Measurements from ENCODE around the gene RHOT1.
"Not testable (repeated sequence)": the region's sequence is repeated elsewhere in the genome, so short reads cannot be mapped to it uniquely, and the experiment has no call there.

Gene RHOT1

DNA sequence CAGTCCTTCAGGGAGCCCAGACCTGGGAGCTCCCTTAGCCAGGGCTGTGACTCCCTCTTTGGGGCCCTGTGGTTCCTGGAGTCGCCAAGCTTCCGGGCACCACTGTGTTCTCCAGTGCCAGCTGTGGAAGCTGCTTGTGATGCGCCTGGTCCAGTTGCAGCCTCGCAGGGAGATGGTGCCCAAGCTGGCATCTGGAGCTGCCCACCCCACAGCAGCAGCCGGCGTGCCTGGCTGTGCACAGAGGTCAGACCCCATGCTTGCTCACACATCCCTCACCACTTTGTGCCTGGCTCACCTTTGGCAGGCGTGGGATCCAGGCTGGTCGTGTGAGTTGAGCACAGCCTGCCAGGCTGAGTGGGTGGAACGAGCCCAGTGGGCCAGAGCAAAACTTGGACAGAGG, 18.2 kb downstream of the RHOT1 start:
- H3K9ac ChIP-seq (ENCODE audit: insufficient read length, low read depth) = no peak overlapping the region
- TF ChIP-seq YY1 (IDR thresholded peaks at IDR 0.05; ENCODE audit: insufficient read depth, insufficient read length) (no peak), ZNF274 (IDR thresholded peaks at IDR 0.05; ENCODE audit: low read depth, low read length) (no peak), SUZ12 (IDR thresholded peaks at IDR 0.05; ENCODE audit: extremely low read depth, insufficient read depth, insufficient read length) (no peak)

GRCh38 chr17:32161029-32161428, 18.7 kb downstream of the RHOT1 start:
- no peak for DNase-seq (ENCODE audit: low read depth, low spot score)
- Histone ChIP-seq H3K27me3 (ENCODE audit: insufficient read depth, insufficient read length) (no peaks in the 10 kb centered on the region), H3K4me1 (ENCODE audit: insufficient read depth, insufficient read length) (no peaks in the 10 kb centered on the region), H3K36me3 (ENCODE audit: insufficient read depth, insufficient read length, low read length) (peaks cover 15% of the 10 kb centered on the region), H3K9me3 (ENCODE audit: insufficient read depth, low read length) (peaks cover 18% of the 10 kb centered on the region; the same call in 1 of the 2 replicates), H3K9ac (ENCODE audit: insufficient read length, low read depth) (no peak overlapping the region), H3K4me3 (ENCODE audit: insufficient read length, low read depth) (no peak overlapping the region)
- no peak for TF ChIP-seq ZNF274 (IDR thresholded peaks at IDR 0.05; ENCODE audit: low read depth, low read length)
- no peak for TF ChIP-seq SUZ12 (IDR thresholded peaks at IDR 0.05; ENCODE audit: extremely low read depth, insufficient read depth, insufficient read length)
- no peak for TF ChIP-seq YY1 (IDR thresholded peaks at IDR 0.05; ENCODE audit: insufficient read depth, insufficient read length)

More for the DNA sequence above, 18.2 kb downstream of the RHOT1 start:
- no peak for DNase-seq (ENCODE audit: low read depth, low spot score)
- peaks cover 15% of the 10 kb centered on the region for H3K36me3 ChIP-seq (ENCODE audit: insufficient read depth, insufficient read length, low read length)
- no peaks in the 10 kb centered on the region for H3K4me1 ChIP-seq (ENCODE audit: insufficient read depth, insufficient read length)
- no peaks in the 10 kb centered on the region for H3K27me3 ChIP-seq (ENCODE audit: insufficient read depth, insufficient read length)
- H3K9me3 ChIP-seq (ENCODE audit: insufficient read depth, low read length) = peaks cover 18% of the 10 kb centered on the region; the same call in 1 of the 2 replicates
- H3K4me3 ChIP-seq (ENCODE audit: insufficient read length, low read depth) = no peak overlapping the region

DNA sequence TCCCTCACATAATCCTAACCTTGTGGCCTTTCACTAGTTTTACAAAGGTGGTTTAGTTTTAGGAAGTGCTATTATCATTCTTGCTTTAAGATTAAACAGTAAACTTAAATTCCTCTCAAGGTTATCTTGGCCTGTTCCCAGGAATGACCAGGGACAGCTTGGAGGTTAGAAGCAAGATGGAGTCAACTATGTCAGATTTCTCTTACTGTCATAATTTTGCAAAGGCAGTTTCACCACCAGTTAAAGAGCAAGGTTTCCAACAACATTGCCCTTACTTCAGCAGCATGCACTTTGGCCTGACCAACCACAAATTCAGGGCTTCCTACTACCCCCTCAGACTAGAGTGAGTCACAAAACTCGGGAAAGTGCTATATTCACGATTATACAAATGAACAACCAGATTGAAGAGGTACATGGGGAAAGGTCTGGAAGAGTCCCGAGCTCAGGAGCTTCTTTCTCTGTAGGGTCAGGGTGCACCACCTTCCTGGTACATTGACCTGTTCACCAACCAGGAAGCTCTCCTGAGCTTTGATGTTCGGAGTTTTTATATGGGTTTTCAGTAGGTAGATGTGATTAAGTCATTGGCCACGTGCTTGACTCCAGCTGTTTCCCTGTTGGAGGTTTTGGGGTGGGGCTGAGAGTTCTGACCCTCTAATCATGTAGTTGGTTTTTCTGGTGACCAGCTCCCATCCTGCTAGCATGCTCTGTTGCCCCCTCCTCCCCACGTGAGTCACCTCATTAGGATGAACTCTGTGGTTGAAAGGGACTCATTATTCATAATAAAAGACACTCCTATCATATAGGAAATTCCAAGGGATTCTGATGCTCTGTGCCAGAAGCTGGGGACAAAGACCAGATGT, 19.4 kb downstream of the RHOT1 start:
- TF ChIP-seq YY1 (IDR thresholded peaks at IDR 0.05; ENCODE audit: insufficient read depth, insufficient read length) = no peak
- no peak for TF ChIP-seq ZNF274 (IDR thresholded peaks at IDR 0.05; ENCODE audit: low read depth, low read length)
- no peak for TF ChIP-seq SUZ12 (IDR thresholded peaks at IDR 0.05; ENCODE audit: extremely low read depth, insufficient read depth, insufficient read length)
- H3K36me3 ChIP-seq (ENCODE audit: insufficient read depth, insufficient read length, low read length) = peaks cover 15% of the 10 kb centered on the region
- H3K9ac ChIP-seq (ENCODE audit: insufficient read length, low read depth) = no peak overlapping the region
- H3K4me1 ChIP-seq (ENCODE audit: insufficient read depth, insufficient read length) = no peaks in the 10 kb centered on the region
- no peak overlapping the region for H3K4me3 ChIP-seq (ENCODE audit: insufficient read length, low read depth)
- no peaks in the 10 kb centered on the region for H3K27me3 ChIP-seq (ENCODE audit: insufficient read depth, insufficient read length)
- H3K9me3 ChIP-seq (ENCODE audit: insufficient read depth, low read length) = peaks cover 24% of the 10 kb centered on the region
- no peak for DNase-seq (ENCODE audit: low read depth, low spot score)

- H3K4me3 ChIP-seq (ENCODE audit: insufficient read length, low read depth) = no peak overlapping the region
- H3K4me1 ChIP-seq (ENCODE audit: insufficient read depth, insufficient read length) = no peaks in the 10 kb centered on the region
- H3K9ac ChIP-seq (ENCODE audit: insufficient read length, low read depth) = no peak overlapping the region
- H3K27me3 ChIP-seq (ENCODE audit: insufficient read depth, insufficient read length) = no peaks in the 10 kb centered on the region
- peaks cover 32% of the 10 kb centered on the region for H3K36me3 ChIP-seq (ENCODE audit: insufficient read depth, insufficient read length, low read length)
- H3K9me3 ChIP-seq (ENCODE audit: insufficient read depth, low read length) = peaks cover 46% of the 10 kb centered on the region; the same call in 1 of the 2 replicates
- TF ChIP-seq YY1 (IDR thresholded peaks at IDR 0.05; ENCODE audit: insufficient read depth, insufficient read length) = no peak
- no peak for TF ChIP-seq ZNF274 (IDR thresholded peaks at IDR 0.05; ENCODE audit: low read depth, low read length)
- no peak for TF ChIP-seq SUZ12 (IDR thresholded peaks at IDR 0.05; ENCODE audit: extremely low read depth, insufficient read depth, insufficient read length)
- no peak for DNase-seq (ENCODE audit: low read depth, low spot score)
Measured at GRCh38 chr17:32174889-32175288, 32.6 kb downstream of the RHOT1 start.

DNA sequence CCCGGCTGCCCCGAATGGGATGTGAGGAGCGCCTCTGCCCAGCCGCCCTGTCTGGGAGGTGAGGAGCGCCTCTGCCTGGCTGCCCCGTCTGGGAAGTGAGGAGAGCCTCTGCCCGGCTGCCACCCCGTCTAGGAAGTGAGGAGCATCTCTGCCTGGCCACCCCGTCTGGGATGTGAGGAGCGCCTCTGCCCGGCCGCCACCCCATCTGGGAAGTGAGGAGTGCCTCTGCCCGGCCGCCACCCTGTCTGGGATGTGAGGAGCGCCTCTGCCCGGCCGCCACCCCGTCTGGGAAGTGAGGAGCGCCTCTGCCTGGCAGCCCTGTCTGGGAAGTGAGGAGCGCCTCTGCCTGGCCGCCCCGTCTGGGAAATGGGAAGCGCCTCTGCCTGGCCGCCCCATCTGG, 36.4 kb downstream of the RHOT1 start:
- H3K4me3 ChIP-seq (ENCODE audit: insufficient read length, low read depth); H3K9ac ChIP-seq (ENCODE audit: insufficient read length, low read depth); H3K27me3 ChIP-seq (ENCODE audit: insufficient read depth, insufficient read length); H3K4me1 ChIP-seq (ENCODE audit: insufficient read depth, insufficient read length); DNase-seq (ENCODE audit: low read depth, low spot score): not testable (repeated sequence)
- Histone ChIP-seq H3K36me3 (ENCODE audit: insufficient read depth, insufficient read length, low read length) (peaks cover 39% of the 10 kb centered on the region), H3K9me3 (ENCODE audit: insufficient read depth, low read length) (peaks cover 58% of the 10 kb centered on the region; the same call in 1 of the 2 replicates)

DNA sequence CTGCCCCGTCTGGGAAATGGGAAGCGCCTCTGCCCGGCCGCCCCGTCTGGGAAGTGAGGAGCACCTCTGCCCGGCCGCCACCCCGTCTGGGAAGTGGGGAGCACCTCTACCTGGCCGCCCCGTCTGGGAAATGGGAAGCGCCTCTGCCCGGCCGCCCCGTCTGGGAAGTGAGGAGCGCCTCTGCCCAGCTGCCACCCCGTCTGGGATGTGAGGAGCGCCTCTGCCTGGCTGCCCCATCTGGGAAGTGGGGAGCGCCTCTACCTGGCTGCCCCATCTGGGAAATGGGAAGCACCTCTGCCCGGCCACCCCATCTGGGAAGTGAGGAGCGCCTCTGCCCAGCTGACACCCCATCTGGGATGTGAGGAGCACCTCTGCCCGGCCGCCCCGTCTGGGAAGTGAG, 36.8 kb downstream of the RHOT1 start:
- H3K4me1 ChIP-seq (ENCODE audit: insufficient read depth, insufficient read length); H3K27me3 ChIP-seq (ENCODE audit: insufficient read depth, insufficient read length); H3K9ac ChIP-seq (ENCODE audit: insufficient read length, low read depth); H3K4me3 ChIP-seq (ENCODE audit: insufficient read length, low read depth); DNase-seq (ENCODE audit: low read depth, low spot score): not testable (repeated sequence)
- peaks cover 58% of the 10 kb centered on the region; the same call in 1 of the 2 replicates for H3K9me3 ChIP-seq (ENCODE audit: insufficient read depth, low read length)
- peaks cover 34% of the 10 kb centered on the region for H3K36me3 ChIP-seq (ENCODE audit: insufficient read depth, insufficient read length, low read length)

GRCh38 chr17:32179526-32179925, 37.2 kb downstream of the RHOT1 start:
- Histone ChIP-seq H3K36me3 (ENCODE audit: insufficient read depth, insufficient read length, low read length) (peaks cover 32% of the 10 kb centered on the region), H3K9me3 (ENCODE audit: insufficient read depth, low read length) (peaks cover 58% of the 10 kb centered on the region; the same call in 1 of the 2 replicates)
- DNase-seq (ENCODE audit: low read depth, low spot score); H3K27me3 ChIP-seq (ENCODE audit: insufficient read depth, insufficient read length); H3K4me3 ChIP-seq (ENCODE audit: insufficient read length, low read depth); H3K4me1 ChIP-seq (ENCODE audit: insufficient read depth, insufficient read length); H3K9ac ChIP-seq (ENCODE audit: insufficient read length, low read depth): not testable (repeated sequence)

GRCh38 chr17:32180262-32180661, 38.0 kb downstream of the RHOT1 start:
- not testable (repeated sequence) for H3K4me1 ChIP-seq (ENCODE audit: insufficient read depth, insufficient read length); DNase-seq (ENCODE audit: low read depth, low spot score); H3K4me3 ChIP-seq (ENCODE audit: insufficient read length, low read depth); H3K27me3 ChIP-seq (ENCODE audit: insufficient read depth, insufficient read length); H3K9ac ChIP-seq (ENCODE audit: insufficient read length, low read depth)
- H3K9me3 ChIP-seq (ENCODE audit: insufficient read depth, low read length) = peaks cover 52% of the 10 kb centered on the region; the same call in 1 of the 2 replicates
- H3K36me3 ChIP-seq (ENCODE audit: insufficient read depth, insufficient read length, low read length) = peaks cover 25% of the 10 kb centered on the region

All from NT2/D1 (cell line).